Cerebellar cortex (tissue), 1 donor: Measurements from ENCODE around the gene CIT.

ENCODE experiments used
- DNase-seq: peaks from one replicate; pipeline ENCODE4 v3.0.0-alpha.2; 2015; ENCODE audit warnings: low spot score

CIT gene

GRCh38 chr12:119850330-119850729 lies 26.8 kb downstream of the CIT start:
- no peak for DNase-seq

DNA sequence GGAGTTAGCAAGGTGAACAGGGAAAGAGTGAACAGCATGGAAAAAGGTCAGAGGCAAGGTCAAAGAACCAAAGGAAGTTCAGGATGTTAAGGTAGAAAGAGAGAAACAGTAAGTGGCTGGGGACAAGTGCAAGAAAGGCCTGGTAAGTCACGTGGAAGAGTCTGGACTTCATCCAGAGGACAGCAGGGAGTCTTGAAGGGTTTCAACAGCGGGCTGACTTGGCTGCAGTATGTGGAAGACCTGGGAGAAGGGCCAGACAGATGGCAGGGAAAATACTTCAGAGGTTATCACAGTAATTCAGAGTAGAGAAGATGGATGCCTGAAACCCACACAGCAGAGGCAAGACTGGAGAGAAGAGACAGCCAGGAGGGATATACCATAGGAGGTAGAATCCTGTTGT lies 34.0 kb downstream of the CIT start:
- DNase-seq, result peak; percentile 64

- DNase-seq, result no peak
These were observed 34.7 kb downstream of the CIT start for GRCh38 chr12:119842380-119842779.

DNA sequence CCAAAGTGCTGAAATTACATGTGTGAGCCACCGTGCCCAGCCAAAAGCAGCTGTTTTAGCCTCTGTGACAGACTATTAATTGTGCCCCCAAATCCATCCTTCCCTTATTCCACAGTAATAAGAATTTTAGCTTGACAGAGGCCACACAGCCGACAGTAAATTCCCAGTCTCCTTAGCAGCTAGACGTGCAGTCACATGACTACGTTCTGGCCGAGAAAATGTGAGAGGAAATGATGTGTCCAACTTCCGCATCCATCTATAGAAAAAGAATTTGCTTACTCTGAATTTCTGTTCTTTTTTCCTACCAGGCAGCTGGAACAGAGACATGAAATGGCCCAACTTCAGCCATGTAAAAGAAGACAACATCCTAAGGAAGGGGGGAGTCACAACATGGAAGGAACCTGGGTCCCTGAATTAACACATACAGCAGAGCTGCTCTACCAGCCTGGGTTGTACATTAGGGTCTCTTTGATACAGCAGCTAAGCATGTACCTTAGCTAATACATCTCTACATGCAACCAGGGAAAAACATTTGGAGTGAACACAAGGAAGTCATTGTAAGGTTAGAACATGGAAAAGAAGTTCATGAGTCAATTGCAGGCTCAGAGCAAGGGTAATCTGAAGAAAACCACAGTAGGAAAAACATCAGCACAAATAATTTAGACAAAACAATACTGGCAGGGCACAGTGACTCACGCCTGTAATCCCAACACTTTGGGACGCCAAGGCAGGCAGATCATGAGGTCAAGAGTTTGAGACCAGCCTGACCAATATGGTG lies 35.5 kb downstream of the CIT start:
- no peak for DNase-seq

GRCh38 chr12:119840582-119840981 lies 36.5 kb downstream of the CIT start:
- no peak for DNase-seq

GRCh38 chr12:119840168-119840567 lies 37.0 kb downstream of the CIT start:
- no peak for DNase-seq

DNA sequence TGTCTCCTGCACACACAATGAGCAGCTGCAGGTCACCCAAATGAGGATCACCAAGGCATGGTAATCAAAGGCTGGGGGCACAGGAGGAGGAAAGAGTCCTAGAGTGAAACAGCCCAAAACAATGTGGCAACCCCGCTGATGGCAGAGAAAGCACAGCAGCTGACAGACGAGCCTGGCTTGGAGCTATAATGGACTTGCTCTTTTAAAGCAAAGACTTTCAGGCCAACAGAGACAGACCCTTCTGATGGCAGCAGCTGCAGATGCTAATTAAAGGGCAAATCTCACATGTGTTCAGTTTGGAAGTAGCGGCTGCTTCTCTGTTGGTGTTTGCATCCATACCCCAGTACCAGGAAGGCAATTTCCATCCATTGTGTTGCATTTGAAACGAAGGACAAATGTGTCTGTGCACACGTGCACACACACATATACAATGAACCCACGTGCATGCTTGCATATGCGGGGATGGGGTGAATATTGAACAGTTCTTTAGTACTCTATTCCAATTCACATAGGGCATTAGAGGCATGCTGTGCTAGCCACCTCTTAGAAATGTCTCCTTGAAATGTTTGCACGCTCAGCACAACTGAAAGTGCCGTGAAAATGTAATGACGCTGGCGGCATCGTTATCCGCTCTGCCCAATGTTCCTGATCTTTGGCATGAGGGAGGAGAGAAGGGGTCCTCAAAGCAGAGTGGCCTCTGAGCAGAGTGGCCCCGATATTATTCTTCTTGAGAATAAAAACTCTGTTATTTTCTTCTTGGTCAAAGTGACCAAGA lies 38.1 kb downstream of the CIT start:
- DNase-seq, result no peak

GRCh38 chr12:119836781-119837180 lies 40.3 kb downstream of the CIT start:
- no peak for DNase-seq

DNA sequence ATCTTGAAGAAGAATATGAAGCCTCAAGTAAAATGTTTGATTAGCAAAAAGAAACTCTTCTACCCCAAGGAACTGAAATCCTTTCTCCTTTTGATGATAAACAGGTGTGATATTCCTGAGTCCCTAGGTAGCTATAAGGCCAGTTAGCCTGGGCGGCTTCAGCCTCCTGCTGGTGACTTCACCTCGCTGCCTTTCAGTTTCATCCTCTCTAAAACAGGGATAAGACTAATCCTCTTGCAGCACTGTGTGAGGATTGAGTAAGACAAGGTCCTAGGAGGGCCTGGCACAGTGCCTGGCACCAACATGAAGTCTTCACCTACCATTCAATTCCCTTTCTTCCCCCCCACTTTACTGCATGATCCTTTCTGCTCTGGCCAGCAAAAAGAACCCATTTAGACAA lies 42.1 kb downstream of the CIT start:
- no peak for DNase-seq

DNA sequence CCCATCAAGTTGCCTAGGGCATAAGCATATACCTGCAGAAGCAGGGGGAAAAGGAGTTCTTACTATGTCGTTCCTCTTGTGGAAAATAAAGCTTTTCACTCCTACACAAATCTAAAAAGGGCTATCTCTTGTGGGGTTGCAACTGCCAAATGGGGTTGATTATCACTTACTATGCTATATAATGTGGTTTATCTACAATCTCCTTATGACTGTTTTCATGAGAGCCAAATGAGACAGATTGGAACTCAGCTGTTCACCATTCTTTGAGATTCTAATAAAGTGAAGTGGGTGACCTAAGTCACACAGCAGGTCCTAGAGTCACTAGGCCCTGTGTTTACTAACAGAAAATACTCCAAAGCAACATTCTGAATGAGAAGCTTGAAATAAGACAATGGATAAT lies 47.7 kb downstream of the CIT start:
- DNase-seq, result no peak

GRCh38 chr12:119828300-119828699 lies 48.8 kb downstream of the CIT start:
- no peak for DNase-seq

- DNase-seq, result no peak
These were observed 49.4 kb downstream of the CIT start for GRCh38 chr12:119827760-119828159.

GRCh38 chr12:119826661-119827445 lies 50.3 kb downstream of the CIT start:
- DNase-seq, result no peak

DNA sequence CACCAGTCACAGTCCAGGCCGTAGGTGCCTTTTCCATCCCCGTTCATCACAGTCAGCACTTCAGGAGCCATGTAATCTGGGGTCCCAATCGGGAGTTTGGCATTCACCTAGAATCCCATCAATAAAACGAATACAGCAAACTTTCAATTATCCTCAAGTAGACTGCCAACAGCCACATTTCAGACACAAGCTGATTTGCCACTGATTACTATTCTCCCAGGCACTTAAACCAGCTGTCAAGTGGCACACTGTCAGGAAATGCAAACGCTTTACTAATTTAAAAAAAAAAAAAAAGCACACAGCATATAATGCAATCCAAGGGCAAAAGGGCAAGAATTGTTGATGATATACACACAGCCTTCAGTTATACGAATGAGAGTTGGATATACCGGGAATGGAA lies 51.9 kb downstream of the CIT start:
- DNase-seq, result no peak

DNA sequence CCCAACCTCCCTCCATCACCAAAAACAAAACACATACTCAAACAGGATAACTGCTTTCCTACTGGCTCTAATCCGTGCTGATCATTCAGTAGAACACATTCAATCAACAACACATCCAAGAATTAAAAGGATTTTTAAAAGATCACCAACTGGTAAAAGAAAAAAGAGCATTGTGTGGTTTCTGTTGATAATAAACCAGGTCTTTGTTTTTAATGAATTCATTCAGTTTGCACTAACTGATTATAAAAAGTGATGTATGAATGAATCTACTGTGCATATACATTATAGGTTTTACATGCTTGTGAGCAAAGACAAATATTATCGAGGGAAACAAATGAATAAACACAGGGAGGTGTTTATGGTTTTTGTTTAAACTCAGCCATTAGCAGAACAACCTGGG lies 55.1 kb downstream of the CIT start:
- no peak for DNase-seq

- DNase-seq, result no peak
These were observed 57.8 kb downstream of the CIT start for GRCh38 chr12:119819322-119819721.

DNA sequence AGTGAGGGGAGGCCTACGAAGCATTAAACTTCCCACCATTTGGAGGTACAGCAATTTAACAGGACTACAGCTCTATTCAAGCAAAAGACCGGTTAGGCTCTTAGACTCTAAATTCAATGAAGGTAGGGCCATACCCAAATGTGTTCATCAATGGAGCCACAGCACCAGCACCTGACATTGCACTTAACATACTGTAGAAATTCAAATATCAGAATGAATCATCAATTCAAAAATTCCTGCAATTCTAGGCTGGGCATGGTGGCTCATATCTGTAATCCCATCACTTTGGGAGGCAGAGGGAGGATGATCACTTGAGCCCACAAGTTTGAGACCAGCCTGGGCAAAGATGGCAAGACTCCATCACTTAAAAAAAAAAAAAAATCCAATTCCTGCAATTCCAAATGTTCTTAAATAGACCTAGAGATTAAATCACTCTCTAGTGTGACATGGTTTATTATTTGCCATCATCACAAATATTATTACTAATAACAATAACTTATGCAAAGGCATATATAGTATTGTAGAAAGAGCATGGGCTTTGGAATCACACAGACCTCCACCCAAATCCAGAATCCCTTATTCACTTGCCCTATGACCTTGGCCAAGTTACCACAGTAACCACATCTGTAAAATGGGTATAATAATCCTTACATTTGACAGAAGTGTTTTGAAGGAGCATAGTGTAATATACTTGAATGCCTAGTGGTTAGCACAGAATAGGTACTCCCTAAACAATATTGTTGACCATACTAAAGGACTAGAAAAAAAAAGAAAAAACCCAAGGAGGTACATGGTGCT lies 59.4 kb downstream of the CIT start:
- DNase-seq, result no peak

- no peak for DNase-seq
These were observed 68.1 kb downstream of the CIT start for GRCh38 chr12:119809023-119809422.

GRCh38 chr12:119808441-119808840 lies 68.7 kb downstream of the CIT start:
- no peak for DNase-seq

- DNase-seq, result no peak
These were observed 69.7 kb downstream of the CIT start for GRCh38 chr12:119807380-119807779.

DNA sequence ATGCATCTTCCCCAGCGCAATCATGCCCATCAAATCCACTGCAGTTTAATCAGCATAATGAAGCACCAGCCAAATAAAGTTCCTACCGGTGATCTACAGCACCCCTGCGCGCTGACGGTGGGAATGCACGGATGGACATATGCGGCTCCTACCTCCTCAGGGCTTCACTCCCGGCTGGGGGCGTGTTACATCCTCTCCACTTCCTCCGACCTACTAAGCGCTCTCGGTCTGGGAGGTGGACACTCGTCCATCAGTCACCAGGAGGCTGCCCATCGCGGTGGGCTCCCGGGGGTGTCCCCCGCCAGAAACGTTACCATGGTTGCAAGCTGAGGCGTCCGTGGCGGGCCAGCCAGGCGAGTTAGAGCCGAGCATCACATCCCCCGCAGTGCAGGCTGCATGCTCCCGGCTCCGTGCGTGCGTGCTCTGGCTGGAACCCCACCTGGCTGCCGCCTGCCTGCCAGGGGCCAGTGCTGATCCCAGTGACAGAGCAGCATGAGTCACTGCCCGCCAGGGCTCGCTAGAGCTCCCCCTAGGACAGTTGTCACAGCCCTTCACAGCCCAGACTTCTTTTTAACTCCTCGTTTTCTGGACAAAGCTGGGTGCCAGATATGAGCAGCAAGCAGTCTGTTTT lies 73.0 kb downstream of the CIT start:
- DNase-seq, result peak; percentile 89
